WTC11 (cell line): ENCODE data around the gene LMF1. TPM values are rescaled to one million over a fixed set of nuclear protein-coding genes. Genes with fewer than 3 reads are reported as not detected.

Experiments
- ATAC-seq: fragments of 200-7000 bp; cut with Tn5 transposase; 2 replicates; pipeline ENCODE4 v1.10.0; 2021; ENCODE audit warnings: mild to moderate bottlenecking, moderate library complexity
- CTCF ChIA-PET: fragments of 300-600 bp; sonication (Branson Sonifier 250); formaldehyde crosslinking; loops from one replicate; lab custom pipeline; 2021; ENCODE audit warnings: antibody characterized with exemption; lab: Charles Lee
- POLR2A ChIA-PET: fragments of 350-600 bp; sonication (Branson Sonifier 250); formaldehyde crosslinking; loops from one replicate; lab custom pipeline; 2021; ENCODE audit warnings: antibody characterized with exemption; lab: Charles Lee
- DNase-seq: peaks from one replicate; pipeline ENCODE4 v3.0.0; 2021; ENCODE audit warnings: low spot score
- H3K27ac Mint-ChIP-seq: 2 replicates; pipeline ENCODE4 v1.8.0; 2021; ENCODE audit warnings: mixed read lengths
- H3K27me3 Mint-ChIP-seq: 2 replicates; pipeline ENCODE4 v1.8.0; 2021; ENCODE audit warnings: low read depth, mild to moderate bottlenecking, moderate library complexity, mixed read lengths
- H3K36me3 Mint-ChIP-seq: 2 replicates; pipeline ENCODE4 v1.8.0; 2021; ENCODE audit warnings: mixed read lengths
- H3K4me1 Mint-ChIP-seq: 2 replicates; pipeline ENCODE4 v1.8.0; 2022; ENCODE audit warnings: mixed read lengths
- H3K4me3 Mint-ChIP-seq: 2 replicates; pipeline ENCODE4 v1.8.0; 2021; ENCODE audit warnings: mild to moderate bottlenecking, moderate library complexity, mixed read lengths
- H3K9me3 Mint-ChIP-seq: 2 replicates; pipeline ENCODE4 v1.8.0; 2021; ENCODE audit warnings: mixed read lengths
- AR ChIP-seq: fragments of 250-450 bp; sonication (Bioruptor Pico); IDR thresholded peaks from 2 replicates; pipeline ENCODE4 v1.9.0; 2021; ENCODE audit warnings: mild to moderate bottlenecking
- CREM ChIP-seq: sonication (generic); formaldehyde crosslinking; IDR thresholded peaks from 2 replicates; pipeline ENCODE4 v1.8.1; 2022; ENCODE audit warnings: mild to moderate bottlenecking, missing genetic modification reagents, moderate library complexity
- CTCF ChIP-seq: fragments of 200-600 bp; IDR thresholded peaks from 2 replicates; pipeline ENCODE4 v1.8.0; 2022; ENCODE audit warnings: antibody characterized with exemption
- E2F4 ChIP-seq: sonication (generic); formaldehyde crosslinking; IDR thresholded peaks from 2 replicates; pipeline ENCODE4 v1.8.1; 2022; ENCODE audit warnings: low read depth, mild to moderate bottlenecking, moderate library complexity, missing genetic modification reagents, borderline replicate concordance
- ELF4 ChIP-seq: sonication (generic); formaldehyde crosslinking; IDR thresholded peaks from 2 replicates; pipeline ENCODE4 v1.8.1; 2022; ENCODE audit warnings: low read depth, mild to moderate bottlenecking, moderate library complexity, missing genetic modification reagents
- ESRRA ChIP-seq: sonication (generic); formaldehyde crosslinking; IDR thresholded peaks from 2 replicates; pipeline ENCODE4 v1.8.1; 2022; ENCODE audit warnings: mild to moderate bottlenecking, missing genetic modification reagents, borderline replicate concordance
- GTF2I ChIP-seq: fragments of 250-450 bp; sonication (Bioruptor Pico); conservative IDR thresholded peaks from 2 replicates; pipeline ENCODE4 v1.4.0; 2021; ENCODE audit warnings: mild to moderate bottlenecking
- IRF2 ChIP-seq: sonication (generic); formaldehyde crosslinking; IDR thresholded peaks from 2 replicates; pipeline ENCODE4 v1.8.0; 2022; ENCODE audit warnings: low read depth, missing genetic modification reagents, borderline replicate concordance
- MAX ChIP-seq: sonication (generic); formaldehyde crosslinking; IDR thresholded peaks from 2 replicates; pipeline ENCODE4 v1.8.0; 2022; ENCODE audit warnings: mild to moderate bottlenecking, missing genetic modification reagents
- PRDM15 ChIP-seq: sonication (generic); formaldehyde crosslinking; IDR thresholded peaks from 2 replicates; pipeline ENCODE4 v1.8.0; 2022; ENCODE audit warnings: missing genetic modification reagents
- RORB ChIP-seq: fragments of 250-450 bp; sonication (Bioruptor Pico); IDR thresholded peaks from 2 replicates; pipeline ENCODE4 v1.9.0; 2021; ENCODE audit warnings: mild to moderate bottlenecking
- TCF7 ChIP-seq: sonication (generic); formaldehyde crosslinking; IDR thresholded peaks from 2 replicates; pipeline ENCODE4 v1.8.0; 2022; ENCODE audit warnings: mild to moderate bottlenecking, low read depth, missing genetic modification reagents, moderate library complexity
- TEAD4 ChIP-seq: sonication (generic); formaldehyde crosslinking; IDR thresholded peaks from 2 replicates; pipeline ENCODE4 v1.8.0; 2022; ENCODE audit warnings: mild to moderate bottlenecking, missing genetic modification reagents
- USF1 ChIP-seq: sonication (generic); formaldehyde crosslinking; IDR thresholded peaks from 2 replicates; pipeline ENCODE4 v1.8.0; 2022; ENCODE audit warnings: mild to moderate bottlenecking, missing genetic modification reagents
- USF2 ChIP-seq: sonication (generic); formaldehyde crosslinking; IDR thresholded peaks from 2 replicates; pipeline ENCODE4 v1.8.1; 2023; ENCODE audit warnings: mild to moderate bottlenecking, missing genetic modification reagents, moderate library complexity
- ZMAT4 ChIP-seq: fragments of 250-450 bp; sonication (Bioruptor Pico); IDR thresholded peaks from 2 replicates; pipeline ENCODE4 v1.9.0; 2021; ENCODE audit warnings: mild to moderate bottlenecking
- ZSCAN18 ChIP-seq: fragments of 250-450 bp; sonication (Bioruptor Pico); IDR thresholded peaks from 2 replicates; pipeline ENCODE4 v2.1.2; 2022; ENCODE audit warnings: mild to moderate bottlenecking, moderate library complexity
- total RNA-seq: library from RNA; stranded (reverse); gene quantifications from 3 replicates; pipeline ENCODE4 v1.2.3, GENCODE V29; 2021

The LMF1 gene
- total RNA-seq, 1 experiment from 2014 or later, result 10.5 TPM

- no peak for TF ChIP-seq TEAD4 (CRISPR knock-in tag)
- DNase-seq, result no peak
- no peaks in the 10 kb centered on the region for H3K27me3 Mint-ChIP-seq
- H3K4me1 Mint-ChIP-seq, result peaks cover 5% of the 10 kb centered on the region
- H3K9me3 Mint-ChIP-seq, result no peaks in the 10 kb centered on the region; the same call in 1 of the 2 replicates
- H3K36me3 Mint-ChIP-seq, result peaks cover 5% of the 10 kb centered on the region
- ChIA-PET CTCF (interaction anchor here (0.5 to 3.7 kb wide), 3 partner anchors 84 to 94 kb away, joined by 4 to 17 read pairs (median 4); no protein-coding TSS in a partner anchor), POLR2A (no interaction called here)
- no peak overlapping the region for H3K27ac Mint-ChIP-seq
- no peak overlapping the region for H3K4me3 Mint-ChIP-seq
- ATAC-seq, result no peak
Measured at GRCh38 chr16:963913-964312, 6.9 kb downstream of the LMF1 start.

- H3K27ac Mint-ChIP-seq, result no peak overlapping the region; the same call in 1 of the 2 replicates
- H3K9me3 Mint-ChIP-seq, result no peaks in the 10 kb centered on the region; the same call in 1 of the 2 replicates
- no peak overlapping the region for H3K4me3 Mint-ChIP-seq
- POLR2A ChIA-PET, result no interaction called here
- H3K27me3 Mint-ChIP-seq, result no peaks in the 10 kb centered on the region
- no peak for DNase-seq
- ATAC-seq, result no peak
- peaks cover 5% of the 10 kb centered on the region for H3K36me3 Mint-ChIP-seq
- CTCF ChIA-PET, result interaction anchor here (0.5 to 3.7 kb wide), 2 partner anchors 85 to 94 kb away, joined by 4 to 17 read pairs; no protein-coding TSS in a partner anchor
- no peaks in the 10 kb centered on the region for H3K4me1 Mint-ChIP-seq
- TF ChIP-seq IRF2 (no peak), USF2 (no peak), AR (CRISPR knock-in tag) (no peak), CTCF (no peak), ZSCAN18 (CRISPR knock-in tag) (no peak), MAX (CRISPR knock-in tag) (no peak), PRDM15 (no peak), CREM (no peak), GTF2I (CRISPR knock-in tag) (no peak), USF1 (no peak), RORB (no peak), TCF7 (CRISPR knock-in tag) (no peak), ESRRA (CRISPR knock-in tag) (no peak), ZMAT4 (CRISPR knock-in tag) (no peak), E2F4 (CRISPR knock-in tag) (no peak), ELF4 (CRISPR knock-in tag) (no peak)
Measured at GRCh38 chr16:962901-963814, 7.6 kb downstream of the LMF1 start.
